HG02981 (cell line): ENCODE measurements around the gene GPRC5D.

Experiments used
- ATAC-seq: cut with Tn5 transposase; IDR thresholded peaks from one replicate; pipeline ENCODE4 v1.9.1; 2021; ENCODE audit warnings: mild to moderate bottlenecking, moderate library complexity; ENCODE audit not compliant: unreplicated experiment

The GPRC5D gene

DNA sequence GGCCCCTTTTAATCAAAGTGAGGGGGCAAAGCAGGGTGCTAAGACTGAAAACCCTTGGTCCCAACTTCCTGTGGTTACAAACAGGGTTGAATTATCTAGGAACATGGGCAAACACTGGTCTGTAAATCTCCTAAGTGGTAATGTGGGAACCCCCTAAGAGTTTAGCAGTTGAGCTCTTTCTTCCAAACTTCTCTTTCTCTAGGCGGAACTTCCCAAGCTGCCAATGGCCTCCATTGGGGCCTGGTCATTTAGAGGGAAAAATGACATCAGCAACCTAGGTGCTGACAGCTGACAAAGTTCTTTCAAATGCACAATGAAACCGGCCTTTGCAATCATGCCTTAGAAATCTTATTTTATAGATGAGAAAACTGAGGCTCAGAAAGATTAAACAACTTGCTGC is 30.4 kb upstream of the GPRC5D start:
- ATAC-seq = no peak

DNA sequence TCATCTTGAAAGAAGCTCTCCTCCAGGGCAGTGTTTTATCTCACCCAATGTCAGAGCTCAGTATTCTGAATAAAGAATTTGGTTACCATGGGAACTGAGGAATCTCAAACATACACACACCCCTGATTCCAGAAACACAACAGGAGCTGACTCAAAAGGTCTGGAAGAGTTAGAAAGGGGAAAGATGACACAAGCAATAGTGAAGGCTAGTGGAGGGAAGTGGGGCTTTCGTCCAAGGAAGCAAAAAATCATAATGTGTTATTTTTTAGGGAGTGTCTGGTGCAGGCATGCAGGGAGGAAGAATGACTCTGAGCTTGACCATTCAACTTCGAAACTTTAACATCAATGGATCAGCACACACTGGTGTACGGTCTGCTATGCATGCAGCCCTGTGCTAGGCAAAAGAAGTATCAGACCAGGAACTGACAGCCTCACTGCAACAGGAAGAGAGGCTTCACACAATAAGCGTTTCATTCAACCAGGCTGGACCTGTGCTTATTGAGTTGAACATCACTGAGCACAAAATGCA is 27.8 kb upstream of the GPRC5D start:
- no peak for ATAC-seq

DNA sequence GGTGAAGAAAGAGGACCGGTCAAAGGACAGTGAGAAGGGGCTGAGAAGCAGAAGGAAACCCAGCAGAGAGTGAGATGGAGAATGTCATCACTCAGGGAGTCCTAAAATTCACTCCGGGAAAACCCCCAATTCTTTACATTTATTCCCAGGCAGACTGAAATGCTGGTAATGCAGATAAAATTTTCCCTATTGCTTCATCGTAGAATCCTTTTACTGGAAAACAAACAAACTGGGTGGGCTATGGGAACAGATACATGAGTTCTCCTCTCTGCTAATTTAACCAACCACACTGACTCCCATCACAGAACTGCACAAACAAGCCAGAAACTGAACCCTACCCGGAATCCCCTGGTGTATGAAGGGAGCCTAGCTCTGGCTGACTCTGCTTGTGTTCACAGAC is 27.2 kb upstream of the GPRC5D start:
- no peak for ATAC-seq

GRCh38 chr12:12977231-12977630 is 25.3 kb upstream of the GPRC5D start:
- no peak for ATAC-seq

DNA sequence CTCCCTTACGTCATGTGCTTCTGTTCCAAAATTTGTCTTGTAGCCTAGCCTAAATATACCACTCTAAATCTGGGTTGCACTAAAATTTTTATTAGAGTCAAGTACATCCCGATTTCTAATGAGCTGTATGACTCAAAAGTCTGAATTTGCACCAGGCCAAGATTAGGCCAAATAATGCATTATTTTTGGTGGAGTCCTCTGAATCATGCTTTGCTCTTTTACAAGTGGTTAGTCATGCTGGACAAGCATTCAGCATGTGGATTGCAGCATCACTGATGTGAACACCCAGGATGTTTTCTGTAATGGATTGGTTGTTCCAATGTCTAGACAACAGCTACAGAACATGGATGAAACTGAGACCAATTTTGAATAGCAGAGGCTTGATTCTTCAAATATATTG is 24.4 kb upstream of the GPRC5D start:
- no peak for ATAC-seq

DNA sequence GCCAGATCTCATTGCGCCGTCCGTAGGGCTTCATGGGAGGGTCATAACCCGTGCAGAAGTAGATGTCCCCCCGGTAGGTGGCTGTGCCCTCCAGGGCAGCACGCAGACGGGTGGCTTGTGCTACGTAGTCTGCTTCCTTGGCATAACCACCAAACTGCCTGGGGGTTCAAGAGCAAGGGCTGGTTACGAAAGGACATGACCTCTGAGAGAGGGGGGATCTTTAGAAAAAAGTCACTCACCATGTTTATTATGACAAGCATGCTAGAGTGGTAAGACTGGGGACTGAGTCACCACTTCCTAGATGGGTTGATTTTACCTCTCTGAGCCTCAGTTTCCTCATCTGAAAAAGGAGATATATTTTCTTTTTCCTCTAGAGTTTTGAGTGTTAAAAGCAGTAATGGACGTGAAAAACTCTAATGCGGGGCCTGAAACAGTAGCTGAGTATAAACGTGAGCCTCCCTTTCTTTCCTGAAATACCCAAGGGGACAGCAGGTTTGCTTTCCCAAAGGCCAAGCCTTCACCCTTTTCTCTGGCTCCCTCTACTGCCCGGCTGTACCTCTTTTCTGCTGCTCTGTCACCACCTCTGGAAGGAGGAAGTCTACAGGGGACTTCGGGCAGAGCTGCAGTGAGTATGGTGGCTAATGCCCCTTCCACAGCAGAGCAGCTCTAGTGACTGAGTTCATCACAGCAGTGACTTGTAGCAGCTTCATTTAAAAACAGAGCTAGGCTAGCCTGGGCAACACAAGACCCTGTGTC is 23.5 kb upstream of the GPRC5D start:
- no peak for ATAC-seq

DNA sequence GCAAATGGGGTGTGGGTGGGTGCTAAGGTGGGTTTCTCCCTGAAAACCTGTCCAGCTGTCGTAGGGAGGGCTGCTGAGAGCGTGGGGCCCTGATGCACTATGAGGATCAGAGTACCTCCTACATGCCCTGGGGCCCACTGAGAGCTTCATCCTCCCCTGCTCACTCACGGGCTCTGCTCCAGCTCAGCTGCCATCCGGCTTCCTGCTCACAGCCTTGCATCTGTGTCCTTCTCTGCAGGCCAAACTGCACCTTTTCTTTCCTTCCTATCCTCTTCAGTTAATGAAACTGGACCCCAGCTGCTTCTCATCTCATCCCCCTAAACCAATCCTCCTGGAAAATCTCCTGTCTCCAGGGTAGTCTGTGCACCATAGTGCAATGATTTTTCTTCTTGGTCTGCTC is 22.2 kb upstream of the GPRC5D start:
- ATAC-seq = no peak

DNA sequence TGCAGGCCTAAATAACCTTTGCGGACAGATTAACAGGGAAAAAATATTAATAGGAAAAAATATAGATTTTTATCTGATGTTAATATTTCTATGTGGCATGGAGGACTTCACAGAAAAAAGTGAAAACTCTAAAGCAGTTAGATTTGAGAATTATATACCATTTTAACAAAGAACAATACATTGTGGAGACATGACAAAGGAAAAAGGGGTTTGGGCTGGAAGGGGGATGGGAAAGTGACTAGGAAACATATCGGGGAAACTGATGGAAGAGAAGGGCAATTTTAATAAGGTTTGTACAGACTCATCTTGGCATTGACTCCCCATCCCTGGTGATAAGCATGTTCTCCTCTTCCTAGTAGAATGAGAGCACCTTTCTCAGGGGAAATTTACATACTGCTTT is 21.0 kb upstream of the GPRC5D start:
- no peak for ATAC-seq

DNA sequence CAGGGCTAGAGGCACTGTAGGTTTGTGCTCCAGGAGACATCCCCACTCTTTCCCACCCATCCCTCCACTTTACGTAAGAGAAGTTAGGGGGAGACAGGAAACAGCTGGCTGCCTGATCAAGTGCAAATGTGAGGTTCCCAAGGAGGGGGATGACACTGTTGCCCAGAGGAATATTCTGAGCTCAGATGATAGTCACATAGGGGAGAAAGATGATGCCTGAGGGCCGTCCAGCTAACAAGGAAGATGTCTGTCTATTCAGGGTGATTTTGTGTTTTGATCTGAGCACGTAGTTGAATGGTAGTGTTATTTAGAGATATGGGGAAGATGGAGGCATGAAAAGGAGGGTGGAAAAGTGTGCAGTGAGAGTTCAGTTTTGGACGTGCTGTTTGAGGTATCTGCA is 13.9 kb upstream of the GPRC5D start:
- ATAC-seq = no peak

- ATAC-seq = no peak
Observed at GRCh38 chr12:12964255-12964654, 12.3 kb upstream of the GPRC5D start.

DNA sequence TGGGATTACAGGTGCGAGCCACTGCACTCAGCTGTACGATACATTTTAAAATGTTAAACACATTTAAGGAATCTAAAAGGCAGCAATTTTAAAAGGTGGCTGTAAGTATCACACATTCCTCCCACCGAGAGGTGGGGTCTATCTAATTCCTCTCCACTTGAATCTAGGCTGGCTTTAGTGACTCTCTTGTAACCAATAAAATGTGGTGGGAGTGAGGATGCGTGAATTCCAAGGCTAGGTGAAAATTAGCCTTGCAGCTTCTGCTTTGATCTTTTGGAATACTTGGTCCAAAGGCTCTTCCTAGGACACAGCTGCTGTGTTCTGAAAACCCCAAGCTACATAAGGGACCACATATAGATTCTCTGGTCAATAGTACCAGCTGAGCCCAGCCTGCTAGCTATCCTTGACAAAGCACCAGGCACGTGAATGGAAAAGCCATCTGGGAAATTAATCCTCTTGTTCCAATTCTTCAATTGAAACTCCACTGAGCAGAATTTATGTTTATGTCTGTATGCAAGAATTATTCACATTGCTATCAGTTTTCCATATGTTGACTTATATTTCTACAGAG is 8.8 kb upstream of the GPRC5D start:
- ATAC-seq = no peak

DNA sequence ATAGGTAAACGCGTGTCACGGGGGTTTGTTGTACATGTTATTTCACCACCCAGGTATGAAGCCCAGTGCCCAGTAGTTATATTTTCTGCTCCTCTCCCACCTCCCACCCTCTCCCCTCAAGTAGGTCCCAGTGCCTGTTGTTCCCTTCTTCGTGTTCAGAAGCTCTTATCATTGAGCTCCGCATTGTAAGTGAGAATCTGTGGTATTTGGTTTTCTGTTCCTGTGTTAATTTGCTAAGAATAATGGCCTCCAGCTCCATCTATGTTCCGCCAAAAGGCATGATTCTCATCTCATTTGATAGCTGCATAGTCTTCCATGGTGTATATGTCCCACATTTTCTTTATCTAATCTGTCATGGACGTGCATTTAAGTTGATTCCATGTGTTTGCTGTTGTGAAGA is 6.9 kb upstream of the GPRC5D start:
- no peak for ATAC-seq

DNA sequence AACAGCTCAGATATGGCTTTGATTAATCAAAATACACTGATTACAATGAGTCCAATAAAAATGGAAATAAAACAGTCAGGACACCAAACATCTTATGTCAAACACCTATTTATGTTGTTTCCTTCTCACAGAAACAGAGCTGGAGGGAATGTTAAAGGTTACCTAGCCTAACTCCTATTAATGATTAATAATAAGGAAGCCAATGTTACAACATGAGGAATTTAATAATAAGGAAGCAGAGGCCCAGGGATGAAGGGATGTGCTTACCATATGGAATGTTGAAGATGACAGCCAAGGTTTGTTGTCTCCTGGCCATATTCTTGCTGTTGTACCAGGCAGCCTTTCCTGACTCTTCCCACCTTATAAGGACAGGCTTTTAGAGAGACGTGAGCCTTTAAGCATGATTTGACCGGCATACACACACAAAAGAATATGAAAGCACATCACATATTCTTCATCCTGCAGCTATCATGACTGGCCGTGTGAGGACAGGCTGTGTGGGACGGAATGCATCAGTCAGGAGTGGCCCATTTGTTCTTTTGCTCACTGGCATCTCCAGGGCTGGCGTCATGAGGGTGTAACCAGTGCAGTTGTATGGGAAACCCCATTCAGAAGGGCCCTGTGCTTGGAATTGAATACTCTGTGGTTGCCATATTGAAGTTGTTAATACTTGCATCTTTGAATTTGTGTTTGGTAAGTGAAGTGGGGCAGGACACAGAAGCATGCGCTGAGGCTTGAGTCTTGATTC is 3.1 kb upstream of the GPRC5D start:
- ATAC-seq = no peak

DNA sequence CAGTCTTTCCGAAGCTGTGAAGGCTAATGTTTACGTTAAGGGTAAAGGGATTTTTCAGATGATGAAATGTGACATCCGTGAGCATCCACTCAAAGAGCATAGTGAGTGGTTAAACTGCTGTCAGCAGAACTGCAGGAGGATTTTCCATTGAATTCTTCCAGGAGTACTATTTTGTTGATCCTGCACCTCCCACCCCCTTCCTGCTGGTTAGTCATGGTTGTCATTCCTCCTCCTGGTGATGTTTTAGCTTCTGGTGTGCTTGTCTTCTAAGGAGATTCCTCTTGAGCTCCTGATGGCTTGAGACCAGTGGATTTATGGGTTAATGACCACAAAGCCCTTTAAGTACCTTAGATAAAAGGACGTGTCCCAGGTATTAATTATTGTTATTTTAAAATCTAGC is 2.4 kb upstream of the GPRC5D start:
- no peak for ATAC-seq

DNA sequence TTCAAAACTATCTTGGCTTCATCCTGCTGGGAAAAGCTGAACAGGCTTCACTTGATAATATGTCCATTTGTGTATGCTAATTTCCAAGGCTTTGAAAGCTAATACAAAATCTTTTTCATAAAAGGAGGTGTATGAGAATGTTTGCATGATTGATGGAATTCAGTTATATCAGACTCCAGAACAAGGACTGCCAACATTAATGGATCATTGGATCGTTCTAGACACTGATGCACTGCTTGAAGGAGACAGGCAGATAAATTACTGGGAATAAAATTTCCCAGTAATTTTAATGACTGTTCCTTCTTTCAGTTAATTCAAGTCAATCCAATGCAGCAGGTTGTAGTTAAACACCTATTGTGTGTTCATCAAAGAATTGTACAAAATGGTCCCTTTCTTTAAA is 466 bp downstream of the GPRC5D start:
- no peak for ATAC-seq

GRCh38 chr12:12947902-12948301 is 4.1 kb downstream of the GPRC5D start:
- no peak for ATAC-seq

GRCh38 chr12:12946686-12947355 is 5.1 kb downstream of the GPRC5D start:
- no peak for ATAC-seq

- ATAC-seq = no peak
Observed at GRCh38 chr12:12945591-12945990, 6.4 kb downstream of the GPRC5D start.

DNA sequence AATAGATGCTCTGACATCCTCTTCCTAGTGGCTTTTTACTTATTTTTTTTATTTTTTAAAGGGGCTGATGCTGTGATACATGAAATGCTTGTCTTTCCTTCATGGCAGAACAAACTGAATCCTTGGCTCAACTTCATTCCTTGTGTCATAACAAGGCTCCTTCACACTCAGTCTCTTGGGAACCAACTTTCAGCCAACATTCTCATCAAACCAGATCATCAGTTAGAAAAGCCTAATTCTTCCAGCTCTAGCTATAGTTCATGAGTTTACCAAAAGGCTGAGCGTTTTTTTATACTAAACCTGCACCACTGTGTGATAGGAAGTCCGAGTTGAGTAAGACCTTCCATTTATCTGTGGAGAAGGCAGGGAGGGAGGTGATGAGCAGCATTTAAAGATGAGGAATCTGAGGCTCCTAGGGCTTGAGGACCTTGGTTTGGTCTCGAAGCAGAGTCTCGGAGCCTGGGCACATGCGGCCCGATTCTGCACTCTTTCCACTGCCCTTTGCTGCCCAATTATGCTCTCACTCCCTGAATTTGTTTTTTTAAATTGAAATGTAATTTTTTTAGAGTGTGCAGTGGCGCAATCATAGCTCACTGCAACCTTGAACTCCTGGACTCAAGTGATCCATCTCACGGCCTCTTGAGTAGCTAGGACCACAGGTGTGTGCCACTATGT is 8.2 kb downstream of the GPRC5D start:
- no peak for ATAC-seq

GRCh38 chr12:12941450-12942350 is 10.3 kb downstream of the GPRC5D start:
- ATAC-seq = no peak
